Duodenal mucosa (tissue), 2 donors: Measurements from ENCODE around the gene FCHO1.

Source experiments
- H3K27ac ChIP-seq: one replicate; pipeline ENCODE4 v1.7.0; 2013; ENCODE audit warnings: low read depth, low read length
- H3K27me3 ChIP-seq, 2 donors: one replicate each; pipeline ENCODE4 v1.7.0; 2013; ENCODE audit warnings: low read length in 2 of 2, control low read depth in 1 of 2; ENCODE audit not compliant: insufficient read depth in 2 of 2, control insufficient read depth in 1 of 2
- H3K36me3 ChIP-seq, 2 donors: one replicate each; pipeline ENCODE4 v1.7.0; 2013; ENCODE audit warnings: low read length in 2 of 2, control low read depth in 1 of 2; ENCODE audit not compliant: insufficient read depth in 2 of 2, control insufficient read depth in 1 of 2
- H3K4me1 ChIP-seq, 2 donors: one replicate each; pipeline ENCODE4 v1.7.0; 2013; ENCODE audit warnings: low read length in 2 of 2, control low read depth in 1 of 2; ENCODE audit not compliant: insufficient read depth in 2 of 2, control insufficient read depth in 1 of 2
- H3K4me3 ChIP-seq, 2 donors: one replicate each; pipeline ENCODE4 v1.7.0; 2013; ENCODE audit warnings: low read length in 2 of 2, low read depth in 1 of 2
- H3K9ac ChIP-seq, 2 donors: one replicate each; pipeline ENCODE4 v1.7.0; 2013; ENCODE audit warnings: low read length in 2 of 2, low read depth in 1 of 2
- H3K9me3 ChIP-seq, 2 donors: one replicate each; pipeline ENCODE4 v1.7.0; 2013; ENCODE audit warnings: low read length in 2 of 2, control low read depth in 1 of 2; ENCODE audit not compliant: control insufficient read depth in 1 of 2

FCHO1 gene

GRCh38 chr19:17751103-17751911 is at the start of gene FCHO1:
Gene FCHO1, plus strand, starts transcription at chr19:17751477. Its CDS starts 3,688 bp downstream, at chr19:17755165.
- H3K9me3 ChIP-seq = no peaks in the 10 kb centered on the region
- H3K36me3 ChIP-seq = no peaks in the 10 kb centered on the region
- peaks cover 6 to 23% of the 10 kb centered on the region in 2 donors for H3K4me1 ChIP-seq
- H3K27ac ChIP-seq = peak within 1 kb of the TSS; percentile 13
- H3K27me3 ChIP-seq = no peaks in the 10 kb centered on the region
- H3K9ac ChIP-seq = peak within 1 kb of the TSS in 1 of 2 donors; percentile 29
- peak within 1 kb of the TSS; percentile 46 to 51 for H3K4me3 ChIP-seq

GRCh38 chr19:17703824-17704463 is 47.3 kb upstream of the FCHO1 start:
- no peaks in the 10 kb centered on the region for H3K9me3 ChIP-seq
- peaks cover 0 to 4% of the 10 kb centered on the region in 2 donors for H3K4me1 ChIP-seq
- no peak overlapping the region for H3K9ac ChIP-seq
- no peaks in the 10 kb centered on the region for H3K36me3 ChIP-seq
- no peak overlapping the region for H3K4me3 ChIP-seq
- H3K27ac ChIP-seq = no peak overlapping the region
- H3K27me3 ChIP-seq = peaks cover 3 to 4% of the 10 kb centered on the region in 2 donors

GRCh38 chr19:17706750-17707181 is 44.5 kb upstream of the FCHO1 start:
- no peak overlapping the region for H3K9ac ChIP-seq
- peaks cover 0 to 4% of the 10 kb centered on the region in 2 donors for H3K4me1 ChIP-seq
- no peak overlapping the region for H3K4me3 ChIP-seq
- H3K27me3 ChIP-seq = no peaks in the 10 kb centered on the region
- no peaks in the 10 kb centered on the region for H3K9me3 ChIP-seq
- no peak overlapping the region for H3K27ac ChIP-seq
- no peaks in the 10 kb centered on the region for H3K36me3 ChIP-seq

GRCh38 chr19:17711851-17712250 is 39.4 kb upstream of the FCHO1 start:
- H3K27me3 ChIP-seq = no peaks in the 10 kb centered on the region
- H3K4me3 ChIP-seq = no peak overlapping the region
- H3K27ac ChIP-seq = no peak overlapping the region
- H3K9me3 ChIP-seq = no peaks in the 10 kb centered on the region
- no peaks in the 10 kb centered on the region for H3K36me3 ChIP-seq
- H3K4me1 ChIP-seq = no peaks in the 10 kb centered on the region
- H3K9ac ChIP-seq = no peak overlapping the region

GRCh38 chr19:17716309-17716929 is 34.9 kb upstream of the FCHO1 start:
- no peaks in the 10 kb centered on the region for H3K36me3 ChIP-seq
- no peaks in the 10 kb centered on the region for H3K27me3 ChIP-seq
- H3K27ac ChIP-seq = no peak overlapping the region
- no peak overlapping the region for H3K4me3 ChIP-seq
- H3K9ac ChIP-seq = no peak overlapping the region
- H3K4me1 ChIP-seq = peaks cover 23 to 25% of the 10 kb centered on the region in 2 donors
- no peaks in the 10 kb centered on the region for H3K9me3 ChIP-seq

GRCh38 chr19:17718550-17718946 is 32.7 kb upstream of the FCHO1 start:
- peak overlapping the region in 1 of 2 donors; percentile 60 for H3K4me3 ChIP-seq
- no peaks in the 10 kb centered on the region for H3K27me3 ChIP-seq
- peaks cover 0 to under 1% of the 10 kb centered on the region in 2 donors for H3K36me3 ChIP-seq
- H3K9ac ChIP-seq = no peak overlapping the region
- peaks cover 25 to 31% of the 10 kb centered on the region in 2 donors for H3K4me1 ChIP-seq
- no peaks in the 10 kb centered on the region for H3K9me3 ChIP-seq
- no peak overlapping the region for H3K27ac ChIP-seq

GRCh38 chr19:17718947-17719711 is 32.1 kb upstream of the FCHO1 start, which contains the start of gene MAP1S:
Gene MAP1S, plus strand, starts transcription at chr19:17719480. Its CDS starts 23 bp downstream, at chr19:17719503.
- Histone ChIP-seq H3K27me3 (no peaks in the 10 kb centered on the region), H3K27ac (no peak within 1 kb of the TSS), H3K9ac (peak within 1 kb of the TSS; percentile 25 to 68), H3K4me3 (peak within 1 kb of the TSS; percentile 81 to 87), H3K4me1 (peaks cover 25 to 31% of the 10 kb centered on the region in 2 donors), H3K9me3 (no peaks in the 10 kb centered on the region), H3K36me3 (peaks cover 3 to 6% of the 10 kb centered on the region in 2 donors)

GRCh38 chr19:17719730-17720400 is 31.4 kb upstream of the FCHO1 start:
- Histone ChIP-seq H3K27me3 (no peaks in the 10 kb centered on the region), H3K9ac (peak overlapping the region; percentile 25 to 68), H3K4me3 (peak overlapping the region; percentile 81 to 87), H3K27ac (no peak overlapping the region), H3K9me3 (no peaks in the 10 kb centered on the region), H3K4me1 (peaks cover 25 to 31% of the 10 kb centered on the region in 2 donors), H3K36me3 (peaks cover 11 to 13% of the 10 kb centered on the region in 2 donors)

GRCh38 chr19:17720440-17720839 is 30.8 kb upstream of the FCHO1 start:
- Histone ChIP-seq H3K4me3 (peak overlapping the region; percentile 81 to 87), H3K4me1 (peaks cover 25 to 31% of the 10 kb centered on the region in 2 donors)

More at GRCh38 chr19:17720440-17720839, 30.8 kb upstream of the FCHO1 start:
- Histone ChIP-seq H3K9me3 (no peaks in the 10 kb centered on the region), H3K27me3 (no peaks in the 10 kb centered on the region), H3K36me3 (peaks cover 16 to 19% of the 10 kb centered on the region in 2 donors), H3K9ac (peak overlapping the region; percentile 25 to 68), H3K27ac (no peak overlapping the region)
